ENCODE data around the gene DDAH2. TPM values are rescaled to one million over a fixed set of nuclear protein-coding genes. Genes with fewer than 3 reads are reported as not detected.
A peak's percentile ranks its signal among the peaks of the same experiment; 100 is the strongest.

The DDAH2 gene
- total RNA-seq, 1 donor from 2014 or later, result 145 TPM

DNA sequence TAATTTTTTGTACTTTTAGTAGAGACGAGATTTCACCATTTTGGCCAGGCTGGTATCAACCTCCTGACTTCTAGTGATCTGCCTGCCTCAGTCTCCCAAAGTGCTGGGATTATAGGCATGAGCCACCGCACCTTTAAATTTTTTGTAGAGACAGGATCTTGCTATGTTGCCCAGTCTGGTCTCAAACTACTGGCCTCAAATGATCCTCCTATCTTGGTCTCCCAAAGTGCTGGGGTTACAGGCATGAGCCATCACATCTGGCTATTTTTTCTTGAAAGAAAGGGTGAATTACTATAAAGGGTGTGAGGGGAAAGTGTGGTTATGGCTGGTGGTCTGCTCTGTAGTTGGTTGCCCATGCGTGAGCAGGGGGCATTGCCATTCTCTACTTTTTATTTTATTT is 20.9 kb downstream of the DDAH2 start:
- Mint-ChIP-seq H3K27ac (ENCODE audit: unreplicated experiment) (no peak overlapping the region), H3K36me3 (ENCODE audit: low read depth, unreplicated experiment) (no peaks in the 10 kb centered on the region), H3K4me1 (ENCODE audit: unreplicated experiment) (no peaks in the 10 kb centered on the region), H3K27me3 (ENCODE audit: unreplicated experiment) (peaks cover 3% of the 10 kb centered on the region), H3K9me3 (ENCODE audit: unreplicated experiment) (no peaks in the 10 kb centered on the region), H3K4me3 (ENCODE audit: unreplicated experiment) (no peak overlapping the region)
- TF ChIP-seq CTCF (IDR thresholded peaks at IDR 0.05; ENCODE audit: unreplicated experiment), result no peak
- DNase-seq (ENCODE audit: low spot score), result no peak

- no peaks in the 10 kb centered on the region for H3K9me3 Mint-ChIP-seq (ENCODE audit: unreplicated experiment)
- no peak overlapping the region for H3K4me3 Mint-ChIP-seq (ENCODE audit: unreplicated experiment)
- H3K27ac Mint-ChIP-seq (ENCODE audit: unreplicated experiment), result no peak overlapping the region
- no peak for DNase-seq (ENCODE audit: low spot score)
- no peaks in the 10 kb centered on the region for H3K36me3 Mint-ChIP-seq (ENCODE audit: low read depth, unreplicated experiment)
- TF ChIP-seq CTCF (IDR thresholded peaks at IDR 0.05; ENCODE audit: unreplicated experiment), result no peak
- H3K4me1 Mint-ChIP-seq (ENCODE audit: unreplicated experiment), result peaks cover 1% of the 10 kb centered on the region
- H3K27me3 Mint-ChIP-seq (ENCODE audit: unreplicated experiment), result peaks cover 4% of the 10 kb centered on the region
These were observed 21.4 kb downstream of the DDAH2 start for GRCh38 chr6:31707701-31708100.

GRCh38 chr6:31706599-31706998 is 22.5 kb downstream of the DDAH2 start, which contains the start of gene LY6G6F:
Gene LY6G6F, plus strand, starts transcription at chr6:31706866. Its CDS starts 41 bp downstream, at chr6:31706907.
- H3K4me1 Mint-ChIP-seq (ENCODE audit: unreplicated experiment), result peaks cover 12% of the 10 kb centered on the region
- peaks cover 6% of the 10 kb centered on the region for H3K27me3 Mint-ChIP-seq (ENCODE audit: unreplicated experiment)
- H3K4me3 Mint-ChIP-seq (ENCODE audit: unreplicated experiment), result no peak within 1 kb of the TSS
- no peaks in the 10 kb centered on the region for H3K9me3 Mint-ChIP-seq (ENCODE audit: unreplicated experiment)
- no peak for TF ChIP-seq CTCF (IDR thresholded peaks at IDR 0.05; ENCODE audit: unreplicated experiment)
- no peaks in the 10 kb centered on the region for H3K36me3 Mint-ChIP-seq (ENCODE audit: low read depth, unreplicated experiment)
- DNase-seq (ENCODE audit: low spot score), result no peak
- no peak within 1 kb of the TSS for H3K27ac Mint-ChIP-seq (ENCODE audit: unreplicated experiment)

GRCh38 chr6:31705931-31706330 is 23.2 kb downstream of the DDAH2 start:
- no peaks in the 10 kb centered on the region for H3K9me3 Mint-ChIP-seq (ENCODE audit: unreplicated experiment)
- no peaks in the 10 kb centered on the region for H3K36me3 Mint-ChIP-seq (ENCODE audit: low read depth, unreplicated experiment)
- H3K27ac Mint-ChIP-seq (ENCODE audit: unreplicated experiment), result no peak overlapping the region
- H3K27me3 Mint-ChIP-seq (ENCODE audit: unreplicated experiment), result peaks cover 6% of the 10 kb centered on the region
- H3K4me1 Mint-ChIP-seq (ENCODE audit: unreplicated experiment), result peaks cover 18% of the 10 kb centered on the region
- no peak overlapping the region for H3K4me3 Mint-ChIP-seq (ENCODE audit: unreplicated experiment)
- no peak for DNase-seq (ENCODE audit: low spot score)
- TF ChIP-seq CTCF (IDR thresholded peaks at IDR 0.05; ENCODE audit: unreplicated experiment), result no peak

GRCh38 chr6:31702819-31703716 is 26.0 kb downstream of the DDAH2 start, which contains the start of gene ABHD16A:
Gene ABHD16A, minus strand, starts transcription at chr6:31703324. Its CDS starts 43 bp downstream, at chr6:31703281.
- peak; percentile 93 for DNase-seq (ENCODE audit: low spot score)
- Mint-ChIP-seq H3K27ac (ENCODE audit: unreplicated experiment) (peak within 1 kb of the TSS; percentile 98), H3K9me3 (ENCODE audit: unreplicated experiment) (no peaks in the 10 kb centered on the region), H3K36me3 (ENCODE audit: low read depth, unreplicated experiment) (no peaks in the 10 kb centered on the region), H3K4me1 (ENCODE audit: unreplicated experiment) (peaks cover 20% of the 10 kb centered on the region), H3K4me3 (ENCODE audit: unreplicated experiment) (peak within 1 kb of the TSS; percentile 99), H3K27me3 (ENCODE audit: unreplicated experiment) (peaks cover 6% of the 10 kb centered on the region)
- TF ChIP-seq CTCF (IDR thresholded peaks at IDR 0.05; ENCODE audit: unreplicated experiment), result no peak
